Ovary (tissue), 3 donors: ENCODE results near the gene GPR137.

Source experiments
- POLR2A ChIP-seq: fragments of 450-650 bp; IDR thresholded peaks from one replicate; pipeline ENCODE4 v1.6.1; 2017; ENCODE audit warnings: antibody characterized with exemption, mild to moderate bottlenecking, moderate library complexity
- TF ChIP-seq, protein P1 (sequence below), 3 donors: fragments of 450-650 bp in 2 of 3; fragments of 200-600 bp in 1 of 3; IDR thresholded peaks; one replicate each; pipeline versions ENCODE4 v1.5.1 to v1.8.0; 2016 to 2022; ENCODE audit warnings: antibody characterized with exemption in 3 of 3, mild to moderate bottlenecking in 1 of 3
- donor health status: DM: no; HTN: no; CAD: no.

DNA sequence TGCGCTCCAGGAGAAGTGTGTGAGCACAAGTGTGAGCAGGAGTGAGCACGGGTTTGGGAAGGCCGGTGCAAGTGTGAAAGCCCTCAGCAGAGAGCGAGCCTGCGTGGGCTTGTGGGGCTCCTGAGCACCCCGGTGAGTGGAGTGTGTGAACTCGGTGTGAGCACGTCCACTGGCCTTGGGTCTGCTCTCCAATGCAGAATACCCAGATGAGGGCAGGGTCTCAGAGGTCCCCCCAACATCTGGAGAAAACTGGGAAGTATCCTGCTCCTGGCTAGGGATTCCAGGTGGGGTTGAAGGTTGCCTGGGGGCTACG, 20.9 kb downstream of the GPR137 start:
- TF ChIP-seq, protein P1, sequence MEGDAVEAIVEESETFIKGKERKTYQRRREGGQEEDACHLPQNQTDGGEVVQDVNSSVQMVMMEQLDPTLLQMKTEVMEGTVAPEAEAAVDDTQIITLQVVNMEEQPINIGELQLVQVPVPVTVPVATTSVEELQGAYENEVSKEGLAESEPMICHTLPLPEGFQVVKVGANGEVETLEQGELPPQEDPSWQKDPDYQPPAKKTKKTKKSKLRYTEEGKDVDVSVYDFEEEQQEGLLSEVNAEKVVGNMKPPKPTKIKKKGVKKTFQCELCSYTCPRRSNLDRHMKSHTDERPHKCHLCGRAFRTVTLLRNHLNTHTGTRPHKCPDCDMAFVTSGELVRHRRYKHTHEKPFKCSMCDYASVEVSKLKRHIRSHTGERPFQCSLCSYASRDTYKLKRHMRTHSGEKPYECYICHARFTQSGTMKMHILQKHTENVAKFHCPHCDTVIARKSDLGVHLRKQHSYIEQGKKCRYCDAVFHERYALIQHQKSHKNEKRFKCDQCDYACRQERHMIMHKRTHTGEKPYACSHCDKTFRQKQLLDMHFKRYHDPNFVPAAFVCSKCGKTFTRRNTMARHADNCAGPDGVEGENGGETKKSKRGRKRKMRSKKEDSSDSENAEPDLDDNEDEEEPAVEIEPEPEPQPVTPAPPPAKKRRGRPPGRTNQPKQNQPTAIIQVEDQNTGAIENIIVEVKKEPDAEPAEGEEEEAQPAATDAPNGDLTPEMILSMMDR (IDR thresholded peaks at IDR 0.05): no peak
- no peak for TF ChIP-seq POLR2A
